ENCODE measurements around the gene SERPINE3.
A peak's percentile ranks its signal among the peaks of the same experiment; 100 is the strongest.

SERPINE3 gene

DNA sequence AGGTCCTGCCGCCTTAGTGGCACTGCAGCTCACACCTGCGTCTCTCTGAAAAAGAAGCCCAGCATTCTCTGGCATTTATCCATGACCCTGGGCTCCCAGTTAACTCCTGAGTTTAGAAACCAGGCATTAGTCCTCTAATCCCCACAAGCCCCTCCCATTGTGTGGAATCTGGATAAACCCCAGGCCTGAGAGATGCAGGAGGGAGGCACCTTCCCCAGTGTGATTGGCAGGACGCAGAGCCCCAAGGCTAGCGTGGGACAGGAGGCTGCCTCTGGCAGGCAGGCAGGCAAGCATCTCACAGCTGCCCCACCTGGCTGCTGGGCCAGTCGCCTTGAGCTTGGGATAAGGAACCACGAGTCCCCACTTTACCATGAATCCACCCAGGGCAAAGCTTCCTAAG lies 11.0 kb upstream of the SERPINE3 start:
- DNase-seq (ENCODE audit: low spot score), result no peak

DNA sequence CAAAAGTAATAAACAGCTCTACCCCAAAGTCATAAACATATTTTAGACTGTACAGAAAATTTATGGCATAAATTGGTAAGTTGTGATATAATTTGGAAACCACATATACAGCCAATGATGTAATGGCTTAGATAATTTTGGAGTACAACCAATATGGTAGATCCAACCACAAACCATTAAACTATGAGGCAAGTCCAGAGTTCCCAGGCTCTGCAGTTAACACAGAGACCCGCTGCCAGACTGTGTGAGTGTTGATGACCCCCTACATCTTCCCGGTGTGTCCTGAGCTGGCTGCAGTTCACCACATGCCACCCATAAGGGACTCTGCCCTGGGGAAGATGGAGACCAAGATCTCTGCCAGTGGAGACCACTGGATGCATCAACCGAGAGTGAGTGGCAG lies 9.9 kb upstream of the SERPINE3 start:
- no peak for DNase-seq (ENCODE audit: low spot score)

DNA sequence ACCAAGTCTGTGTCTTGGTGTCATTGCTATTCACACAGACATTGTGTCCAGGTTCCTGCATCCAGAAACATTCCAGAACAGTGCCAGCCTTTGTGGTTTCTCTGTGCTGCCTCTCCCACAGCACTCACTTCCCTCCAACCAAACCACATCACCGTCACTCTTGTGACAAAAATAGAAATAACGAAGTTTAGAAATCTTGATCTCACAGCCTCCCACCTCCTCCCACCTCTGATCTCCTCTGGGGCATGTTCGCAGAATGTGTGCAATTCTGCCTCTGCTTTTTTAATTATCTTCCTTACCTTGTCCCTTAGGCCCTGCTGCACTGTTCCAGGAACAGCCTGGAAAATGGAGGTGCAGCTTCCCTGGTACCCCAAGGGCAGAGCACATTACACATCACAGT lies 8.7 kb upstream of the SERPINE3 start:
- peak; percentile 81 for DNase-seq (ENCODE audit: low spot score)

GRCh38 chr13:51331354-51331861 lies 8.1 kb upstream of the SERPINE3 start:
- no peak for DNase-seq (ENCODE audit: low spot score)

DNA sequence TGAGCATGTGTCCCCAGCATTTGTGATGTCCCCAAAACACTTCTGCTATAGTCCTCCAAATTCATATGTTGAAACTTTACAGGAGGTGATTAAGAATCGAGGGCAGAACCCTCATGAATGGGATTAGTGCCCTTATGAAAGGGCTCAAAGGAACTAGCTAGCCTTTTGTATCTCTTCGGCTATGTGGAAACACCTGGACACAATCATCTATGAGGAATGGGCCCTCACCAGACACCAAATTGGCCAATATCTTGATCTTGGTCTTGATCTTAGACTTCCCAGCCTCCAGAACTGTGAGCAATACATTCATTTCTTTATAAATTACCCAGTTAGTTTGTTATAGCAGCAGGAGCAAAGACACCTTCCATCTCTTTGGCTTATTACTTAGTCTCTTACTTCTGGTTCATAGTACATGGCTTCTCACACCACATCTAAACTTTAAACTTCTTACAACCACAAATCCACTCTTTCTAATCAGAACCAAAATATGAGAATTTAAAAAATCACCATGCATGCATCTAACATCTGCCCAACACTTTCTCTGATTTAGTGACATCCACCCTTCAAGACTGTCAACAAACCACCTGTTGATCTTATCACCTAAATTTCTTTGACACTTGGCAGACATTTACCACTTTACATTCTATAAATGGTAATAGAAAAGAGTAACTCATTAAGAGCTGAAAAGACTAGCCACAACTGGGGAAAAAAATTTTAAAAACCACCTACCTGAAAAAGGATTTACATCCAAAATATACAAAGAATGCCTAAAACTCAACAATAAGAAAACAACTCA lies 6.7 kb upstream of the SERPINE3 start:
- DNase-seq (ENCODE audit: low spot score), result no peak

DNA sequence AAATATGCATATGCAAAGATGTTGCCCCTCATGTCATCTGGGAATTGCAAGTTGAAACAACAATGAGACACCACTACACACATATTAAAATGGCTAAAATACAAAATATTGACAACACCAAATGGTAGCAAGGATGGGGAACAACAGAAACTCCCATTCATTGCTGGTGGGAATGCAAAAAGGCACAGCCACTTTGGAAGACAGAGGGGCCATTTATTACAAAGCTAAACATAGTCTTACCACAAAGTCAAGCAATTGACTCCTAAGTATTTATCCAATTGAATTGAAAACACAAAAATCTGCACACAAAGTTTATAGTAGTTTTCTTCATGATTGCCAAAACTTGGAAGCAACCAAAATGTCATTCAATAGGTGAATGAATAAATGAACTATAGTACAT lies 6.1 kb upstream of the SERPINE3 start:
- no peak for DNase-seq (ENCODE audit: low spot score)

GRCh38 chr13:51333826-51334225 lies 5.7 kb upstream of the SERPINE3 start:
- no peak for DNase-seq (ENCODE audit: low spot score)

DNA sequence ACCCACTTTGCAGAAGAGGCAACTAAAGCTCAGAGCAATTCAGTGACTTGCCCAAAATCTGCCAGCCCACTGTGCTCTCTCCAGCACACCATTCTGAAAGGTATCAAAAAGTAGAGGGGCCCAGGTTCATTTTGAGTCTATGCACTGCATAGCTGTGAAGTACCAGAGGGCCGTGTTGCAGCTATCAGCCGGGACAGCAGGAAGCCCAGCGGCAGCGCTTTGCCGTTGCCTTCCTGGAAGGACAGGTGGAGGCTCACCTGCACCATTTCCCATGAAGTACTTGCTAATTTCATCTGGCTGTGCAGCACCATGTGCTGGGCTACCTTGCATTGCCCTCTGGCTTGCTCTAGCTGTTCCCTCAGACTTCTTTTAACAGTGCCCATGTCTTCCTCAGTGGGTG lies 2.7 kb upstream of the SERPINE3 start:
- no peak for DNase-seq (ENCODE audit: low spot score)

- no peak for DNase-seq (ENCODE audit: low spot score)
Observed at GRCh38 chr13:51339952-51340732, 651 bp downstream of the SERPINE3 start.

- DNase-seq (ENCODE audit: low spot score), result no peak
Observed at GRCh38 chr13:51341232-51341631, 1.7 kb downstream of the SERPINE3 start.

GRCh38 chr13:51341791-51342190 lies 2.3 kb downstream of the SERPINE3 start:
- DNase-seq (ENCODE audit: low spot score), result no peak

GRCh38 chr13:51342706-51343105 lies 3.2 kb downstream of the SERPINE3 start:
- DNase-seq (ENCODE audit: low spot score), result peak; percentile 75

GRCh38 chr13:51343475-51343874 lies 4.0 kb downstream of the SERPINE3 start:
- no peak for DNase-seq (ENCODE audit: low spot score)

DNA sequence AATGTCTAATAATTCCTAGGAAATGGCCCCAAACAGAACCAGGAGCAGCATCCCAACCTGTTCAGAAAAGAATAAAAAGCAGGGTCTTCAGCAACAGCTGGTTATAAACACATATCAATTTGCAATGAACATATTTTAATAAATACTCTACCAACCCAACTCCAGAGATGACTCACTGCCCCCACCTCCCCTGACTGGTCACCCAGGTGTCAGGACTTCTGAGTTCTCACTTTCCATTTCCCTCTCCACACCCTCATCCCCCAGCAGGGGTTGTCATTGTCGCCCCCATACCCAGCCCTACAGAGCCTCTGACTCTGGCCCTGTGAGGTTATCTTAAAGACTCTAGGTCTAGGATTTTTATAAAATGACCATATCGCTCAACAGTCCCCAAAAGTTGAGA lies 6.9 kb downstream of the SERPINE3 start:
- DNase-seq (ENCODE audit: low spot score), result no peak

DNA sequence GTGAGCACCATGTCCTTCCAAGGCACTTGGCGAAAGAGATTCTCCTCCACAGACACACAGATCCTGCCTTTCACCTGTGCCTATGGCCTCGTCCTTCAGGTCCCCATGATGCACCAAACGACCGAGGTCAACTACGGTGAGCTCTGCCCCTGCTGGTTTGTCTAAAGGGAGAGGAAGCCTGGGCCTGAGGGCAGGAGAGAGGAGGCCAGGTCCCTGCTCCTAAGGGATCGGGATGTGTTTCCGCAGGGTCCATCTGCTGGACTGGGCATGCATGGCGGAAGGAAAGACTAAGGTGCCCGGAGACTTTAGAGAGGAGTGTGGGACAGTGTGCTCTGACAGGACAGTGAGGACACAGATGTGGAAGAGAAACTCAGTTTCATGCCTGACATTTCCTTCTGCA lies 7.6 kb downstream of the SERPINE3 start:
- no peak for DNase-seq (ENCODE audit: low spot score)

DNA sequence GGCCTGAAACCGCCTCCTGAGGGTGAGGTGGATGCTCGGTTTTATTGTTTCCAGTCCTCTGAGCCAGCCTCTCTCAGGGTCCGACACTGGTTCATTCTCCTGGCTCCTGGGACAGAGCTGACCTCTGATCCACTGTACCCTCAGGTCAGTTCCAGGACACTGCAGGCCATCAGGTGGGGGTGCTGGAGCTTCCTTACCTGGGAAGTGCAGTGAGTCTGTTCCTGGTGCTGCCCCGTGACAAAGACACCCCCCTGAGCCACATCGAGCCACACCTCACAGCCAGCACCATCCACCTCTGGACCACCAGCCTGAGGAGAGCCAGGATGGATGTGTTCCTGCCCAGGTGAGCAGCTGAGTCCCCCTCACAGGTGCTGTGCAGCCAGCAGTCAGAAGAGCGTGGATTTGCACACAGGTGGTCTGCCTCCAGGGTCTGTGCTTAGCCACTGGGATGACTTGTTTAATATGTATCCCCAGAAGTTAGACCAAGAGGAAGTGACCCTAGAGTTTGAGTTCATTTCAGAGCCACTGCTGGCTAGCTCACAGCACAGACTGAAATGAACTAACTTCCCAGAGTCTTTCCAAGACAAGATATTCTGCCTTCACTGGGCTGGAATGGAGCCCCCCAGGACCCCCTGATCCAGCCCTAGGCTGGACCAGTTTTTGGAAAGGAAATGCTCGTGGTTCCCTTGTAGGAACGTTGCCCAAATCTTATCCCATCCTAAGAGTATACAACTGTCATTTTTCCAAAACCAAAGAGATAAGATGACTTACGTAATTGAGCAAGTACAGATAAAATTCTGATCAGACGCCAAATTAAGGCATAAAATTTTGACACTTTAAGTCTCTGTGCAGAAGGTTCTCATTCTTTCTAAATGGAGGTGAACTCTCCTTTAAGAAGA lies 8.8 kb downstream of the SERPINE3 start:
- DNase-seq (ENCODE audit: low spot score), result no peak

GRCh38 chr13:51349016-51349415 lies 9.5 kb downstream of the SERPINE3 start:
- DNase-seq (ENCODE audit: low spot score), result no peak

DNA sequence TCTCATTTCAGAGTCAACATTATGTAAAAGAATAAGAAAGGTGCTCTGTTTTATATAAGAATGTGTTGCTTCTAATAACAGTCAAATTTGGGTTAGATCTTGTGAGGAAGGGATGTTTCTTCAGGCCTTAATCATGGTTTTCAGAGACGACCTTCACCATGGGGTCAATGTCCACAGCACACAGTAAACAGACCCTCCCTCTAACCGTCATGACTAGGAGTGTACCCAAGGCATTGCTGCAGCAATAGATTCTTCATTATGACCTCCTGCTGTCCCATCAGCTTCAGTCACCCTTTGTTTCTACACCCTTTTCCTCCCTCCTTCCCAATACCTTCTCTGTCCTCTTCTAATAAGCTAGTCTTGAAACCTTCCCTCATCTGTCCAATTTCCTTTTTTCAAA lies 15.7 kb downstream of the SERPINE3 start:
- DNase-seq (ENCODE audit: low spot score), result no peak

DNA sequence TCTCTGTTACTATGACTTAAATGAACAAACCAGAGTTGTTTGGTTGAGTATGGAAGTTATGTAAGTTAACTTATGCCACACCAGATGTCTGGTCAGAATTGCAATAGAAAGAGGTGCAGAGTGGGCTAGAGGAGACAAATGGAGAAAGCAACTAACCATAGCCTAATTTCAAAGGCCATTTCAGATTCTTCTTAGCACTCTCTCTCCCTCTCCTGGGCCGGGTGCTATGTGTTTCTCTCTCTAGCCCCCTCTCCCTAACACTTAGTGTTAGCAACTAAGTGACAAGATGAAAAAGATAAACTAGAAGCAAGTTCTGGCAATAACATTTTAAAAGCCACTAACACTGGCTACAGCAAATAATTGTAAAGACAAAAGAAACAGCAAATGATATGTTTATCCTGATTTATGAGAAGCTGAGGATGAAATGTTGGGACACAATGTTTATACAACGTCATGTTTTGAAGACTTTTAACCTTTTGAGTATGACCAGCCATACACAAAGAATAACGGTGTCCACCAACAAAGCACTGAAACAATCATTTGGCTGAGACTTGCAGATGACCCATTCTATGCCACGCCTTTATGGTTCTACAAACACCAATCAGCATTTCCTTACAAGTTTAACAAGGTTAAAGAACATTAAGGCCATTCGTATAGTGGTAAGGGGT lies 18.6 kb downstream of the SERPINE3 start:
- no peak for DNase-seq (ENCODE audit: low spot score)

DNA sequence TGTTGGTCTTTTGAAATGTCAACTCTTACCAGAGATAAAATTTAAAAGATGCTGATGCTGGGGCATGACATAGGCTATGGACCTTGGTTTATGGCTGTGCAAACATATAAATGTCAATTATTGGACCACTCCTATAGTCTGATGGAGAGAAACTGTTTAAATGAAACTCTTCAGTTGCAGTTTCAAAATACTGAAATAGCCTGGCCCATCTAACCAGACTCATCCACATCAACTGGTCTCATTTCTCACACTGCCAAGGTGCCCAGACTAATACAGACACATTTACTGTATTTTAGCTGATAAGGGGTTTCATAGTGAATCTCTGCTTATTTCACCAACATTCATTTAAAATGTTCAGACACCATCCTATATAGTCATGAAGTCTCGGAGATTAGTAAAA lies 19.9 kb downstream of the SERPINE3 start:
- no peak for DNase-seq (ENCODE audit: low spot score)

DNA sequence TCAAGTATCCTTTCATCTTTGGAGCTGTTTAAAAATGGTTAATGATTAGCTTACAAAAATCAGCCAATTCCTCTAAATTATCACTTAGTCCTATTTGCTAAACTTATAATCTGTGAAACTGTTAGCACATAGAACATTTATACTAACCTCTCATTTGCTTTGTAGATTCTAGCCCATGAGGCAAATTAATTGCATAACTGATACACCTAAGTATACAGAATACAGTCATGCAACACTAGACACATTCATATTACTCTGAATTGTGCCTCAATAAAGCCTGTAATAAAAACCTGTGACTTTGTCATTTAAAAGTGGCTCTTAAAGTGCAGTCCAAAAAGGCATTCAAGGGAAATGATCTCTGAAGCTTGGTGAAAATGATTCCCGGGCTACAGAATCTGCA lies 21.0 kb downstream of the SERPINE3 start:
- DNase-seq (ENCODE audit: low spot score), result no peak

DNA sequence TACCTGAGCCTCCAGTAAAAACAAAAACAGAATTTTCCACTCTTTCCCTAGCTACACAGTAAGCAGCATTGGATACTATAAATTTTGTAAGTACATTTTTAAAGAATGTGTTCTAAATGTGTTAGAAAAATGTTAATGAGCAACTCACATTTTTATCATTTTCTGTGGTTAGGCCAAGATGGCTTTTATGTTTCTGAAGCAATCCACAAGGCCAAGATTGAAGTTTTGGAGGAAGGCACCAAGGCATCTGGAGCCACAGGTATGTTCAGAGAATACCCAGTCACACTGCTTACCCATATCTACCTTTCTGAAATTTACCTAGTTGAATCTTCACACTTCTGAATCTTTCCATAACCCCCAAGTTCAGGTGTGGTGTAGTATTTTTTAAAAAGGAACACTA lies 21.6 kb downstream of the SERPINE3 start:
- no peak for DNase-seq (ENCODE audit: low spot score)
